NB4 (cell line): Measurements from ENCODE around the gene APP.

Experiments used
- DNase-seq: peaks from one replicate; pipeline ENCODE4 v3.0.0; 2010; ENCODE audit warnings: low read depth
- H3K4me3 ChIP-seq: one replicate; pipeline ENCODE4 v1.5.1; 2011; ENCODE audit warnings: mild to moderate bottlenecking, low read depth, low read length, moderate library complexity
- CTCF ChIP-seq: IDR thresholded peaks from one replicate; pipeline ENCODE4 v1.5.1; 2012; ENCODE audit warnings: low read depth, low read length
- MAX ChIP-seq: IDR thresholded peaks from 2 replicates; pipeline ENCODE4 v1.6.1; 2011; ENCODE audit warnings: low read depth, low read length
- MYC ChIP-seq: IDR thresholded peaks from 2 replicates; pipeline ENCODE4 v1.6.1; 2011; ENCODE audit warnings: low read depth, low read length
- POLR2A ChIP-seq: IDR thresholded peaks from 2 replicates; pipeline ENCODE4 v1.6.1; 2011; ENCODE audit warnings: mild to moderate bottlenecking; ENCODE audit not compliant: insufficient read length; ENCODE audit errors: extremely low read depth

Gene APP

GRCh38 chr21:25994758-25995163, 175.8 kb downstream of the APP start:
- no peak for TF ChIP-seq MAX
- TF ChIP-seq CTCF = no peak
- TF ChIP-seq MYC = no peak
- no peak for TF ChIP-seq POLR2A
- no peak for DNase-seq
- H3K4me3 ChIP-seq = no peak overlapping the region

GRCh38 chr21:25988738-25989137, 181.8 kb downstream of the APP start:
- no peak for DNase-seq
- TF ChIP-seq POLR2A (no peak), CTCF (no peak), MYC (no peak), MAX (no peak)
- H3K4me3 ChIP-seq = no peak overlapping the region

GRCh38 chr21:25987531-25987930, 183.0 kb downstream of the APP start:
- no peak for DNase-seq
- no peak overlapping the region for H3K4me3 ChIP-seq
- TF ChIP-seq CTCF (no peak), POLR2A (no peak), MYC (no peak), MAX (no peak)

- no peak for DNase-seq
- H3K4me3 ChIP-seq = no peak overlapping the region
- TF ChIP-seq POLR2A = no peak
- no peak for TF ChIP-seq MAX
- TF ChIP-seq MYC = no peak
- TF ChIP-seq CTCF = no peak
Observed at GRCh38 chr21:25986928-25987327, 183.6 kb downstream of the APP start.

GRCh38 chr21:25985990-25986389, 184.6 kb downstream of the APP start:
- DNase-seq = no peak
- TF ChIP-seq CTCF (no peak), POLR2A (no peak), MAX (no peak)
- no peak overlapping the region for H3K4me3 ChIP-seq

- TF ChIP-seq POLR2A (no peak), MYC (no peak), CTCF (no peak), MAX (no peak)
- H3K4me3 ChIP-seq = no peak overlapping the region
- DNase-seq = no peak
Observed at GRCh38 chr21:25984538-25984937, 186.0 kb downstream of the APP start.
